Measurements from ENCODE around the gene ABHD16A. TPM values are rescaled to one million over a fixed set of nuclear protein-coding genes. Genes with fewer than 3 reads are reported as not detected.

ABHD16A gene
- total RNA-seq, 1 donor from 2014 or later = 54.7 TPM

DNA sequence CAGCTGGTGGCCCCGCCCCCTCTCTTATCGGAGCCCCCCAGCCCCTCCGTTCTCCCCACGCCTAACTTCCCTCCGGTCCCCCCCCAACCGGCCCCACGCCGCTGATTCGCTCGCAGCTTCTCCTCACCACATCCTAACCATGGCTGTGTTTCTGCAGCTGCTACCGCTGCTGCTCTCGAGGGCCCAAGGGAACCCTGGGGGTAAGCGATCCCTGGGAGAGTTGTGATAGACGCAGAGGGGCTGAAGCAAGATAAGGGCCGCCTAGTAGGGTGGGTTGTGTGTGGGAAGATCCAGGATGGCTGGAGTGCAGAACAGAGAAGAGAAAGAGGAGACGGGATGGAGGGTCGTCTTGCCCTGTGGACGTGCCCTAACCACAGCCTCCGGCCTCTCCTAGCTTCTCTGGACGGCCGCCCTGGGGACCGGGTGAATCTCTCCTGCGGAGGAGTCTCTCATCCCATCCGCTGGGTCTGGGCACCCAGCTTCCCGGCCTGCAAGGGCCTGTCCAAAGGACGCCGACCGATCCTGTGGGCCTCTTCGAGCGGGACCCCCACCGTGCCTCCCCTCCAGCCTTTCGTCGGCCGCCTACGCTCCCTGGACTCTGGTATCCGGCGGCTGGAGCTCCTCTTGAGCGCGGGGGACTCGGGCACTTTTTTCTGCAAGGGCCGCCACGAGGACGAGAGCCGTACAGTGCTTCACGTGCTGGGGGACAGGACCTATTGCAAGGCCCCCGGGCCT, 20.3 kb upstream of the ABHD16A start, which contains the start of gene MPIG6B:
Gene MPIG6B (plus strand): TSS at position 129 of the 735 bp plus-strand sequence. CDS start 11 bp downstream, at position 140.
- Mint-ChIP-seq H3K4me1 (ENCODE audit: unreplicated experiment) (peaks cover 19% of the 10 kb centered on the region), H3K27ac (ENCODE audit: unreplicated experiment) (no peak within 1 kb of the TSS), H3K36me3 (ENCODE audit: low read depth, unreplicated experiment) (peaks cover 29% of the 10 kb centered on the region), H3K27me3 (ENCODE audit: unreplicated experiment) (peaks cover 11% of the 10 kb centered on the region), H3K4me3 (ENCODE audit: unreplicated experiment) (no peak within 1 kb of the TSS), H3K9me3 (ENCODE audit: unreplicated experiment) (no peaks in the 10 kb centered on the region)
- TF ChIP-seq, protein P1, sequence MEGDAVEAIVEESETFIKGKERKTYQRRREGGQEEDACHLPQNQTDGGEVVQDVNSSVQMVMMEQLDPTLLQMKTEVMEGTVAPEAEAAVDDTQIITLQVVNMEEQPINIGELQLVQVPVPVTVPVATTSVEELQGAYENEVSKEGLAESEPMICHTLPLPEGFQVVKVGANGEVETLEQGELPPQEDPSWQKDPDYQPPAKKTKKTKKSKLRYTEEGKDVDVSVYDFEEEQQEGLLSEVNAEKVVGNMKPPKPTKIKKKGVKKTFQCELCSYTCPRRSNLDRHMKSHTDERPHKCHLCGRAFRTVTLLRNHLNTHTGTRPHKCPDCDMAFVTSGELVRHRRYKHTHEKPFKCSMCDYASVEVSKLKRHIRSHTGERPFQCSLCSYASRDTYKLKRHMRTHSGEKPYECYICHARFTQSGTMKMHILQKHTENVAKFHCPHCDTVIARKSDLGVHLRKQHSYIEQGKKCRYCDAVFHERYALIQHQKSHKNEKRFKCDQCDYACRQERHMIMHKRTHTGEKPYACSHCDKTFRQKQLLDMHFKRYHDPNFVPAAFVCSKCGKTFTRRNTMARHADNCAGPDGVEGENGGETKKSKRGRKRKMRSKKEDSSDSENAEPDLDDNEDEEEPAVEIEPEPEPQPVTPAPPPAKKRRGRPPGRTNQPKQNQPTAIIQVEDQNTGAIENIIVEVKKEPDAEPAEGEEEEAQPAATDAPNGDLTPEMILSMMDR (IDR thresholded peaks at IDR 0.05; ENCODE audit: unreplicated experiment) = no peak
- no peak for DNase-seq (ENCODE audit: low spot score)

DNA sequence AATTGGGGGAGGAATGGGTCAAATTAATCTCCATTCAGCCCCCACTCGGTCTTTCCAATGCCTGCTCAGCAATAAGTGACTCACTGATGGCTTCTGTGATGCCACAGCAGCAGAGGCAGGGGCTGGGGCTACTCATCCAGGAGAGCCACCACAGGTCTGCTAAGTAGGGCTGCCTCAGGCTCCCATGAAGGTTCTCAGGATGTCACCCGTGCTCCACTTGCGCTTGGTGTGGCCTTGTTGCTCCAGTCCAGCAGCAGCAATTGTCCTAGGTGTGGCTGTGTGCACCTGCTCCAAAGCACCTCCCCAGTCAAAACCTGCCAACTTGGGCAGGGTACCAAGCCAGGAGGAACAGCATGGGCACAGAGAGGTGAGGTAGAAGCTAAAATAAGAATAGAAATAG, 19.0 kb upstream of the ABHD16A start:
- peaks cover 14% of the 10 kb centered on the region for H3K27me3 Mint-ChIP-seq (ENCODE audit: unreplicated experiment)
- peaks cover 23% of the 10 kb centered on the region for H3K36me3 Mint-ChIP-seq (ENCODE audit: low read depth, unreplicated experiment)
- TF ChIP-seq, protein P1 (IDR thresholded peaks at IDR 0.05; ENCODE audit: unreplicated experiment) = no peak
- DNase-seq (ENCODE audit: low spot score) = no peak
- no peak overlapping the region for H3K4me3 Mint-ChIP-seq (ENCODE audit: unreplicated experiment)
- H3K4me1 Mint-ChIP-seq (ENCODE audit: unreplicated experiment) = peaks cover 14% of the 10 kb centered on the region
- H3K27ac Mint-ChIP-seq (ENCODE audit: unreplicated experiment) = no peak overlapping the region
- H3K9me3 Mint-ChIP-seq (ENCODE audit: unreplicated experiment) = no peaks in the 10 kb centered on the region

DNA sequence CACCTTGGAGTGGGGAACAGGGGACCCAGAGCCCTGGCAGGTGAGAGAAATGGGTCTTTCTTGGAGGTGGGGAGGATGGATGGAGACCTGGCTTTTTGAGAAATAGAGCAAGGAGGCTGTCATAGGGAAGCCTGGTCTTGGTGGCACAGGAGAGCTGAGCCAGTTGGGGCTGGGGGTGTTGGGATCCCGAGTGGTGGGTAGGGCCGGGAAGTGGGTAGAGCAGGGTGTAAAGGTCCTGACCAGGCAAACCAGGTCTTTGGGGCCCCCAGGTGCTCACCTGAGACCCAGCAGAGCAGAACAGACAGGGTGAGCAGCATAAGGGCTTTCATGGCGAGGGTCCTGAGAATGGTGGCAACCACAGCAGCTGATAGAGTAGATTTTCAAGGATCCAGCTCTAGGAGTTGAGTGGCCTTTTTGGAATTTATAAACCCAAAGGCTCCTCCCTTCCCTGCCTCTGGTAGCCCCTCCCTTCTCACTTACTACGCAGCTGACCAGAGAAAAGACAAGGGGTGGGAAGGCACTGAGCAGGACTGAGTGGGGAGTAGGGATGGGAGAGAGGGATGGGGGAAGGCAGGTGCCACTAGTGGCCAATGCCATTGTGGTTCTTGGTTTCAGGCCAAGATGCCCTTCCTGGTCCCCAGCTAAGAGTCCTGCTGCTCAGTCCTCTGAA, 18.4 kb upstream of the ABHD16A start, which contains the start of gene LY6G6C:
Gene LY6G6C (minus strand): TSS at position 396 of the 670 bp plus-strand sequence. CDS start 67 bp downstream, at position 329.
- Mint-ChIP-seq H3K27ac (ENCODE audit: unreplicated experiment) (no peak within 1 kb of the TSS), H3K4me1 (ENCODE audit: unreplicated experiment) (peaks cover 8% of the 10 kb centered on the region), H3K4me3 (ENCODE audit: unreplicated experiment) (no peak within 1 kb of the TSS), H3K36me3 (ENCODE audit: low read depth, unreplicated experiment) (peaks cover 16% of the 10 kb centered on the region), H3K9me3 (ENCODE audit: unreplicated experiment) (no peaks in the 10 kb centered on the region), H3K27me3 (ENCODE audit: unreplicated experiment) (peaks cover 12% of the 10 kb centered on the region)
- DNase-seq (ENCODE audit: low spot score) = no peak
- TF ChIP-seq, protein P1 (IDR thresholded peaks at IDR 0.05; ENCODE audit: unreplicated experiment) = no peak

DNA sequence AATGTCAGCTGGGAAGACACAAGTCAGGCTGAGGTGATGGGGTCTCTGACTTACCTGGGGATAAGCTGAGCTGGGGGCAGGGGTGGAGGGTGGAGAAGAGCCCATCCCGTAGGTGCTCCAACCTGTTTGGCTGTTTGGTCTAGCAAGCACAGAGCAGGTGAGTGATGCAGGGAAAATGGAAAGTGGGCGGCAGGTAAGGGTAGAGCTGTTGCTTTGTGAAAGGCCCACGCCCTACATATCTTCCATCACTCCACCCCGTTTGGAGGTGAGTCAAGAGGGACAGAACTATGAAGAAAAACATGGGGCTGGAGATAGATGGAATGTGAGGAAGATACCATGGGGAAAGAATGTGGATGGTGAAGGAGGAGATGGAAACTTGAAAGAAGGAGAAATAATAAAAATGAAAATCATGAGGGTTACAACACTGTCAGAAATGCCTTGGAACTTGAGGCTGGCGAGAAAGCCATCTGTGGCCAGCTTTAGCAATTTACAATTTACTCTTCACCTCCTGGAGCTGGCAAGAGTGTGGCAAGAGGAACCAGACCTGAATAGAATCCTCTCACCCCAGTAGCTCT, 17.2 kb upstream of the ABHD16A start:
- Mint-ChIP-seq H3K4me1 (ENCODE audit: unreplicated experiment) (no peaks in the 10 kb centered on the region), H3K4me3 (ENCODE audit: unreplicated experiment) (no peak overlapping the region)

More for the DNA sequence above, 17.2 kb upstream of the ABHD16A start:
- Mint-ChIP-seq H3K27ac (ENCODE audit: unreplicated experiment) (no peak overlapping the region), H3K27me3 (ENCODE audit: unreplicated experiment) (peaks cover 6% of the 10 kb centered on the region), H3K36me3 (ENCODE audit: low read depth, unreplicated experiment) (peaks cover 5% of the 10 kb centered on the region), H3K9me3 (ENCODE audit: unreplicated experiment) (no peaks in the 10 kb centered on the region)
- TF ChIP-seq, protein P1 (IDR thresholded peaks at IDR 0.05; ENCODE audit: unreplicated experiment) = no peak
- no peak for DNase-seq (ENCODE audit: low spot score)
